ENCODE data around the gene OTOP2.

- no peak for TF ChIP-seq POLR2A (IDR thresholded peaks at IDR 0.05; ENCODE audit: low read depth, low read length)
- TF ChIP-seq POLR2AphosphoS5 (IDR thresholded peaks at IDR 0.05; ENCODE audit: low read depth, low read length): no peak
- no peak for TF ChIP-seq TAF1 (IDR thresholded peaks at IDR 0.05; ENCODE audit: low read depth, low read length)
- TF ChIP-seq SPI1 (IDR thresholded peaks at IDR 0.05; ENCODE audit: low read depth, low read length): no peak
- no peak for TF ChIP-seq POU2F2 (IDR thresholded peaks at IDR 0.05; ENCODE audit: low read depth, low read length)
- no peak for TF ChIP-seq PAX5 (IDR thresholded peaks at IDR 0.05; ENCODE audit: insufficient read depth, low read length, severe bottlenecking)
Observed at GRCh38 chr17:74977802-74978201, 53.7 kb downstream of the OTOP2 start.

All from GM12891 (cell line).